ENCODE results near the gene STOML1. TPM values are rescaled to one million over a fixed set of nuclear protein-coding genes. Genes with fewer than 3 reads are reported as not detected.

STOML1 gene
- total and polyA plus RNA-seq, 2 experiments from 2014 or later: 2.3 to 2.4 TPM

- Histone ChIP-seq H3K4me3 (no peak overlapping the region), H3K36me3 (ENCODE audit: insufficient read depth) (no peaks in the 10 kb centered on the region), H2AFZ (no peak overlapping the region), H3K4me2 (no peak overlapping the region), H3K27ac (ENCODE audit: low read depth) (no peak overlapping the region), H4K20me1 (replicated peaks; ENCODE audit: insufficient read depth) (no peaks in the 10 kb centered on the region), H3F3A (replicated peaks; ENCODE audit: low read depth) (no peaks in the 10 kb centered on the region), H3K27me3 (ENCODE audit: insufficient read depth) (peaks cover 4% of the 10 kb centered on the region; the same call in 1 of the 2 replicates), H3K4me1 (ENCODE audit: insufficient read depth) (no peaks in the 10 kb centered on the region; the same call in 1 of the 2 replicates), H3K79me2 (replicated peaks; ENCODE audit: insufficient read depth) (no peaks in the 10 kb centered on the region), H3K9me2 (ENCODE audit: insufficient read depth) (no peaks in the 10 kb centered on the region)
- TF ChIP-seq NANOG (IDR thresholded peaks at IDR 0.05; ENCODE audit: borderline replicate concordance) (no peak), EZH2 (IDR thresholded peaks at IDR 0.05; ENCODE audit: low read depth, unreplicated experiment) (no peak), REST (IDR thresholded peaks at IDR 0.05; ENCODE audit: unreplicated experiment) (no peak), JUNB (IDR thresholded peaks at IDR 0.05; ENCODE audit: unreplicated experiment) (no peak), ZNF462 (CRISPR knock-in tag; IDR thresholded peaks at IDR 0.05) (no peak), ZNF114 (CRISPR knock-in tag; IDR thresholded peaks at IDR 0.05) (no peak), ZNF331 (CRISPR knock-in tag; IDR thresholded peaks at IDR 0.05; ENCODE audit: low read depth) (no peak), ETS1 (IDR thresholded peaks at IDR 0.05) (no peak), EZH2phosphoT487 (IDR thresholded peaks at IDR 0.05; ENCODE audit: unreplicated experiment) (no peak), POLR2AphosphoS5 (IDR thresholded peaks at IDR 0.05; ENCODE audit: low read depth) (no peak), CREB1 (CRISPR knock-in tag; IDR thresholded peaks at IDR 0.05; ENCODE audit: low read depth) (no peak), STAT1 (IDR thresholded peaks at IDR 0.05; ENCODE audit: unreplicated experiment) (no peak)
- TF ChIP-seq, protein P1, sequence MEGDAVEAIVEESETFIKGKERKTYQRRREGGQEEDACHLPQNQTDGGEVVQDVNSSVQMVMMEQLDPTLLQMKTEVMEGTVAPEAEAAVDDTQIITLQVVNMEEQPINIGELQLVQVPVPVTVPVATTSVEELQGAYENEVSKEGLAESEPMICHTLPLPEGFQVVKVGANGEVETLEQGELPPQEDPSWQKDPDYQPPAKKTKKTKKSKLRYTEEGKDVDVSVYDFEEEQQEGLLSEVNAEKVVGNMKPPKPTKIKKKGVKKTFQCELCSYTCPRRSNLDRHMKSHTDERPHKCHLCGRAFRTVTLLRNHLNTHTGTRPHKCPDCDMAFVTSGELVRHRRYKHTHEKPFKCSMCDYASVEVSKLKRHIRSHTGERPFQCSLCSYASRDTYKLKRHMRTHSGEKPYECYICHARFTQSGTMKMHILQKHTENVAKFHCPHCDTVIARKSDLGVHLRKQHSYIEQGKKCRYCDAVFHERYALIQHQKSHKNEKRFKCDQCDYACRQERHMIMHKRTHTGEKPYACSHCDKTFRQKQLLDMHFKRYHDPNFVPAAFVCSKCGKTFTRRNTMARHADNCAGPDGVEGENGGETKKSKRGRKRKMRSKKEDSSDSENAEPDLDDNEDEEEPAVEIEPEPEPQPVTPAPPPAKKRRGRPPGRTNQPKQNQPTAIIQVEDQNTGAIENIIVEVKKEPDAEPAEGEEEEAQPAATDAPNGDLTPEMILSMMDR (conservative IDR thresholded peaks at IDR 0.05; ENCODE audit: low read depth in 2 of 2): no peak
- peaks cover 15% of the 10 kb centered on the region for H3K27me3 Mint-ChIP-seq (ENCODE audit: insufficient read depth, low read depth, poor library complexity)
- ATAC-seq (no peak), DNase-seq (ENCODE audit: low spot score) (no peak)
- no peak overlapping the region for H3K4me3 Mint-ChIP-seq
- H3K27ac Mint-ChIP-seq: no peak overlapping the region
- no peaks in the 10 kb centered on the region; the same call in 2 of the 3 replicates for H3K36me3 Mint-ChIP-seq (ENCODE audit: low read depth)
- H3K9me3 Mint-ChIP-seq: no peaks in the 10 kb centered on the region
- no peaks in the 10 kb centered on the region; the same call in 2 of the 3 replicates for H3K4me1 Mint-ChIP-seq
Observed at GRCh38 chr15:73988445-73988969, 3.6 kb downstream of the STOML1 start.
